ENCODE data around the gene MRPS35. TPM values are rescaled to one million over a fixed set of nuclear protein-coding genes. Genes with fewer than 3 reads are reported as not detected.

MRPS35 gene
- total and polyA plus RNA-seq, 2 donors (not counting 1 experiment from before 2014, with no cell fraction given): 17.4 to 24.5 TPM

- Histone ChIP-seq H3K4me3 (ENCODE audit: control extremely low read depth in 1 of 5, extremely low read depth in 1 of 5, insufficient read depth in 1 of 5, low read depth in 2 of 5, low read length in 4 of 5) (no peak overlapping the region), H3K4me2 (replicated peaks; ENCODE audit: low read depth, low read length, poor library complexity, severe bottlenecking) (no peak overlapping the region), H3K79me2 (ENCODE audit: control insufficient read depth, insufficient read depth, low read length) (peaks cover 21% of the 10 kb centered on the region), H3K27me3 (replicated peaks in 1 of 4; ENCODE audit: control extremely low read depth in 1 of 4, control insufficient read depth in 3 of 4, insufficient read depth in 4 of 4, low read length in 3 of 4) (no peaks in the 10 kb centered on the region), H4K20me1 (ENCODE audit: control insufficient read depth, insufficient read depth, low read length, poor library complexity, severe bottlenecking) (no peaks in the 10 kb centered on the region), H3K4me1 (ENCODE audit: control insufficient read depth in 2 of 2, insufficient read depth in 2 of 2, low read length in 2 of 2) (peaks cover 11 to 15% of the 10 kb centered on the region in 2 donors), H3K36me3 (replicated peaks in 1 of 2; ENCODE audit: control extremely low read depth in 1 of 2, control insufficient read depth in 1 of 2, extremely low read depth in 1 of 2, insufficient read depth in 2 of 2, low read length in 1 of 2) (no peaks in the 10 kb centered on the region), H3K27ac (ENCODE audit: low read length in 2 of 2) (no peak overlapping the region), H2AFZ (ENCODE audit: insufficient read depth, low read depth, low read length, poor library complexity, severe bottlenecking) (no peak overlapping the region), H3K9ac (ENCODE audit: low read length) (no peak overlapping the region), H3K9me3 (ENCODE audit: control extremely low read depth in 1 of 3, control insufficient read depth in 2 of 3, insufficient read depth in 1 of 3, low read length in 2 of 3) (no peaks in the 10 kb centered on the region)
- H3K4me3 Mint-ChIP-seq: peak overlapping the region; percentile 90
- no peak for ATAC-seq (ENCODE audit: low read depth)
- ChIA-PET POLR2A (no interaction called here), CTCF (interaction anchor here (2.7 kb wide), 1 partner anchor 44 kb away, joined by 13 read pairs; no protein-coding TSS in a partner anchor)
- H3K4me1 Mint-ChIP-seq: peaks cover 26% of the 10 kb centered on the region
- H3K27me3 Mint-ChIP-seq: no peaks in the 10 kb centered on the region
- intact Hi-C loops (cut with micrococcal nuclease): no loop called here
- no CpG with 5 or more reads among the region's 1 CpG for WGBS (ENCODE audit: insufficient coverage)
- H3K27ac Mint-ChIP-seq: no peak overlapping the region
- TF ChIP-seq CTCF (IDR thresholded peaks at IDR 0.05) (no peak), EZH2 (IDR thresholded peaks at IDR 0.05; ENCODE audit: borderline replicate concordance, insufficient read depth, low read depth, low read length, poor library complexity, severe bottlenecking) (no peak)
- no peaks in the 10 kb centered on the region for H3K9me3 Mint-ChIP-seq (ENCODE audit: insufficient read depth)
- DNase-seq: no peak
Measured at GRCh38 chr12:27778206-27778605, 67.6 kb downstream of the MRPS35 start.

GRCh38 chr12:27779416-27779919 lies 68.8 kb downstream of the MRPS35 start:
- no peaks in the 10 kb centered on the region for H3K9me3 Mint-ChIP-seq (ENCODE audit: insufficient read depth)
- ATAC-seq (ENCODE audit: low read depth) (no peak), DNase-seq (no peak)
- ChIA-PET POLR2A (interaction anchor here (2.0 kb wide), 1 partner anchor 69 kb away, joined by 9 read pairs; the partner anchor contains the start of gene MRPS35), CTCF (interaction anchor here (0.8 to 2.7 kb wide), 5 partner anchors 9 to 69 kb away, joined by 3 to 13 read pairs (median 4); partner anchors contain the start of gene MRPS35)
- intact Hi-C loops (cut with micrococcal nuclease): no loop called here
- Histone ChIP-seq H3K9me3 (ENCODE audit: control extremely low read depth in 1 of 3, control insufficient read depth in 2 of 3, insufficient read depth in 1 of 3, low read length in 2 of 3) (no peaks in the 10 kb centered on the region), H3K79me2 (ENCODE audit: control insufficient read depth, insufficient read depth, low read length) (peaks cover 25% of the 10 kb centered on the region), H3K36me3 (replicated peaks in 1 of 2; ENCODE audit: control extremely low read depth in 1 of 2, control insufficient read depth in 1 of 2, extremely low read depth in 1 of 2, insufficient read depth in 2 of 2, low read length in 1 of 2) (no peaks in the 10 kb centered on the region), H3K4me3 (ENCODE audit: control extremely low read depth in 1 of 5, extremely low read depth in 1 of 5, insufficient read depth in 1 of 5, low read depth in 2 of 5, low read length in 4 of 5) (peak overlapping the region; percentile 39 to 81 (median 67)), H3K27me3 (replicated peaks in 1 of 4; ENCODE audit: control extremely low read depth in 1 of 4, control insufficient read depth in 3 of 4, insufficient read depth in 4 of 4, low read length in 3 of 4) (no peaks in the 10 kb centered on the region), H2AFZ (ENCODE audit: insufficient read depth, low read depth, low read length, poor library complexity, severe bottlenecking) (peak overlapping the region; percentile 95), H3K4me2 (replicated peaks; ENCODE audit: low read depth, low read length, poor library complexity, severe bottlenecking) (peak overlapping the region; percentile 99), H3K9ac (ENCODE audit: low read length) (peak overlapping the region; percentile 87), H3K4me1 (ENCODE audit: control insufficient read depth in 2 of 2, insufficient read depth in 2 of 2, low read length in 2 of 2) (peaks cover 11 to 15% of the 10 kb centered on the region in 2 donors), H4K20me1 (ENCODE audit: control insufficient read depth, insufficient read depth, low read length, poor library complexity, severe bottlenecking) (no peaks in the 10 kb centered on the region), H3K27ac (ENCODE audit: low read length in 2 of 2) (peak overlapping the region in 1 of 2 donors; percentile 9)
- H3K4me3 Mint-ChIP-seq: peak overlapping the region; percentile 90
- WGBS (ENCODE audit: insufficient coverage): 8% methylated on average over 36 of the region's 36 CpGs
- peak overlapping the region; percentile 85 for H3K27ac Mint-ChIP-seq
- TF ChIP-seq CTCF (IDR thresholded peaks at IDR 0.05) (no peak), EZH2 (IDR thresholded peaks at IDR 0.05; ENCODE audit: borderline replicate concordance, insufficient read depth, low read depth, low read length, poor library complexity, severe bottlenecking) (no peak)
- H3K27me3 Mint-ChIP-seq: no peaks in the 10 kb centered on the region
- H3K4me1 Mint-ChIP-seq: peaks cover 27% of the 10 kb centered on the region
